Gastroesophageal sphincter (tissue), 3 donors: ENCODE data around the gene HDAC4.

Experiments used
- POLR2AphosphoS5 ChIP-seq: sonication (generic); formaldehyde crosslinking; IDR thresholded peaks from one replicate; pipeline ENCODE4 v1.6.1; 2017; ENCODE audit warnings: antibody characterized with exemption
- TF ChIP-seq, protein P1 (sequence below), 4 experiments: fragments of 200-600 bp in 2 of 4; fragments of 450-650 bp in 2 of 4; sonication (generic) in 1 of 4; IDR thresholded peaks; one replicate each; pipeline ENCODE4 v1.5.1; 2017 to 2019; ENCODE audit warnings: antibody characterized with exemption in 4 of 4, mild to moderate bottlenecking in 2 of 4, moderate library complexity in 2 of 4

DNA sequence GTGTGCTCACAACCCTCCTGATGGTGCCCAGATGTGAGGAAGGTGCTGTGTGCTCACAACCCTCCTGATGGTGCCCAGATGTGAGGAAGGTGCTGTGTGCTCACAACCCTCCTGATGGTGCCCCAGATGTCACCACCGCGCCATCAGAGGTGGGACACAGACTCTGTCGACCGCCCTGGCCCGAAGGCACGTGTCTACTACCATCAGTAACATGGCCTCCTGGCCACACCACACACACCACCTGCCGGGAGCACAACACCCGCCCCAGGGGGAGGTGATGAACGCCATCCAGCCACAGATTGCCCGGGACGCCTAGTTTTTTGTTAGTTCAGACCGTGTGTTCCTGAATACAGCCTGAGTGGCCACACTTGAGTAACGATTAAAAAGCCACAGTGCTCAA lies 24.5 kb downstream of the HDAC4 start:
- TF ChIP-seq POLR2AphosphoS5 = no peak
- TF ChIP-seq, protein P1, sequence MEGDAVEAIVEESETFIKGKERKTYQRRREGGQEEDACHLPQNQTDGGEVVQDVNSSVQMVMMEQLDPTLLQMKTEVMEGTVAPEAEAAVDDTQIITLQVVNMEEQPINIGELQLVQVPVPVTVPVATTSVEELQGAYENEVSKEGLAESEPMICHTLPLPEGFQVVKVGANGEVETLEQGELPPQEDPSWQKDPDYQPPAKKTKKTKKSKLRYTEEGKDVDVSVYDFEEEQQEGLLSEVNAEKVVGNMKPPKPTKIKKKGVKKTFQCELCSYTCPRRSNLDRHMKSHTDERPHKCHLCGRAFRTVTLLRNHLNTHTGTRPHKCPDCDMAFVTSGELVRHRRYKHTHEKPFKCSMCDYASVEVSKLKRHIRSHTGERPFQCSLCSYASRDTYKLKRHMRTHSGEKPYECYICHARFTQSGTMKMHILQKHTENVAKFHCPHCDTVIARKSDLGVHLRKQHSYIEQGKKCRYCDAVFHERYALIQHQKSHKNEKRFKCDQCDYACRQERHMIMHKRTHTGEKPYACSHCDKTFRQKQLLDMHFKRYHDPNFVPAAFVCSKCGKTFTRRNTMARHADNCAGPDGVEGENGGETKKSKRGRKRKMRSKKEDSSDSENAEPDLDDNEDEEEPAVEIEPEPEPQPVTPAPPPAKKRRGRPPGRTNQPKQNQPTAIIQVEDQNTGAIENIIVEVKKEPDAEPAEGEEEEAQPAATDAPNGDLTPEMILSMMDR (IDR thresholded peaks at IDR 0.05) = no peak
